ENCODE data around the gene TP73.
"Not testable (repeated sequence)": the region's sequence is repeated elsewhere in the genome, so short reads cannot be mapped to it uniquely, and the experiment has no call there.

TP73 gene

GRCh38 chr1:3744646-3745045, 92.3 kb downstream of the TP73 start:
- no peak for DNase-seq (ENCODE audit: low read depth in 2 of 2)

GRCh38 chr1:3745071-3745470, 92.8 kb downstream of the TP73 start:
- no peak for DNase-seq (ENCODE audit: low read depth in 2 of 2)

- no peak for DNase-seq (ENCODE audit: low read depth in 2 of 2)
These were observed 93.5 kb downstream of the TP73 start for GRCh38 chr1:3745590-3746381.

- DNase-seq (ENCODE audit: low read depth in 2 of 2), result no peak
These were observed 94.1 kb downstream of the TP73 start for GRCh38 chr1:3746389-3746829.

GRCh38 chr1:3746830-3747521, 94.7 kb downstream of the TP73 start:
- DNase-seq (ENCODE audit: low read depth in 2 of 2), result peak; percentile 74 to 90

GRCh38 chr1:3747522-3747848, 95.2 kb downstream of the TP73 start:
- DNase-seq (ENCODE audit: low read depth in 2 of 2), result no peak

- DNase-seq (ENCODE audit: low read depth in 2 of 2), result no peak
These were observed 95.6 kb downstream of the TP73 start for GRCh38 chr1:3747903-3748302.

GRCh38 chr1:3748316-3748900, 96.1 kb downstream of the TP73 start:
- not testable (repeated sequence) for DNase-seq (ENCODE audit: low read depth in 2 of 2)

- DNase-seq (ENCODE audit: low read depth in 2 of 2), result no peak
These were observed 97.2 kb downstream of the TP73 start for GRCh38 chr1:3749512-3749911.

GRCh38 chr1:3750741-3751140, 98.4 kb downstream of the TP73 start:
- DNase-seq (ENCODE audit: low read depth in 2 of 2), result no peak

- no peak for DNase-seq (ENCODE audit: low read depth in 2 of 2)
These were observed 100.2 kb downstream of the TP73 start, which contains the start of gene CCDC27 for GRCh38 chr1:3752400-3752945. Gene CCDC27, plus strand, starts transcription at chr1:3752450. Its CDS starts 32 bp downstream, at chr1:3752482.

GRCh38 chr1:3753656-3754454, 101.5 kb downstream of the TP73 start:
- DNase-seq (ENCODE audit: low read depth in 2 of 2), result no peak

GRCh38 chr1:3756394-3756793, 104.1 kb downstream of the TP73 start:
- DNase-seq (ENCODE audit: low read depth in 2 of 2), result no peak

- no peak for DNase-seq (ENCODE audit: low read depth in 2 of 2)
These were observed 106.8 kb downstream of the TP73 start for GRCh38 chr1:3759164-3759563.

- no peak for DNase-seq (ENCODE audit: low read depth in 2 of 2)
These were observed 107.5 kb downstream of the TP73 start for GRCh38 chr1:3759796-3760195.

GRCh38 chr1:3761296-3762010, 109.1 kb downstream of the TP73 start:
- no peak for DNase-seq (ENCODE audit: low read depth in 2 of 2)

GRCh38 chr1:3762151-3762872, 110.0 kb downstream of the TP73 start:
- DNase-seq (ENCODE audit: low read depth in 2 of 2), result no peak

- no peak for DNase-seq (ENCODE audit: low read depth in 2 of 2)
These were observed 110.5 kb downstream of the TP73 start for GRCh38 chr1:3762873-3763228.

- DNase-seq (ENCODE audit: low read depth in 2 of 2), result no peak
These were observed 111.2 kb downstream of the TP73 start for GRCh38 chr1:3763351-3764125.
